ENCODE results near the gene SLC9A5.

The SLC9A5 gene

GRCh38 chr16:67281536-67282446, 33.0 kb downstream of the SLC9A5 start:
- no peak for DNase-seq (ENCODE audit: low read depth)

DNA sequence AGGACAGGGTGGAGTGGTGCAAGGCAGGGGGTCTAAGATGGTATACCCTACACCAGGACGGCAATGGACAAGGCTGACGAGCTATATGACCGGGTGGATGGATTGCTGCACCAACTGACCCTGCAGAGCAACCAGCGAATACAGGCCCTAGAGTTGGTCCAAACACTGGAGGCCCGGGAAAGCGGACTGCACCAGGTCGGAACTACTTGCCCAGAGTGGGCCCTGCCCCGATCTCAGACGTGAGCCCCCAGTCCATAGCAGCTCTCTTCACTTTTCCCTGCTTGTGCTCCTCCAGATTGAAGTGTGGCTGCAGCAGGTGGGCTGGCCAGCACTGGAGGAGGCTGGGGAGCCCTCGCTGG, 33.6 kb downstream of the SLC9A5 start:
- DNase-seq (ENCODE audit: low read depth), result no peak

GRCh38 chr16:67283039-67283825, 34.5 kb downstream of the SLC9A5 start:
- no peak for DNase-seq (ENCODE audit: low read depth)

- DNase-seq (ENCODE audit: low read depth), result no peak
These were observed 35.2 kb downstream of the SLC9A5 start for GRCh38 chr16:67283826-67284555.

DNA sequence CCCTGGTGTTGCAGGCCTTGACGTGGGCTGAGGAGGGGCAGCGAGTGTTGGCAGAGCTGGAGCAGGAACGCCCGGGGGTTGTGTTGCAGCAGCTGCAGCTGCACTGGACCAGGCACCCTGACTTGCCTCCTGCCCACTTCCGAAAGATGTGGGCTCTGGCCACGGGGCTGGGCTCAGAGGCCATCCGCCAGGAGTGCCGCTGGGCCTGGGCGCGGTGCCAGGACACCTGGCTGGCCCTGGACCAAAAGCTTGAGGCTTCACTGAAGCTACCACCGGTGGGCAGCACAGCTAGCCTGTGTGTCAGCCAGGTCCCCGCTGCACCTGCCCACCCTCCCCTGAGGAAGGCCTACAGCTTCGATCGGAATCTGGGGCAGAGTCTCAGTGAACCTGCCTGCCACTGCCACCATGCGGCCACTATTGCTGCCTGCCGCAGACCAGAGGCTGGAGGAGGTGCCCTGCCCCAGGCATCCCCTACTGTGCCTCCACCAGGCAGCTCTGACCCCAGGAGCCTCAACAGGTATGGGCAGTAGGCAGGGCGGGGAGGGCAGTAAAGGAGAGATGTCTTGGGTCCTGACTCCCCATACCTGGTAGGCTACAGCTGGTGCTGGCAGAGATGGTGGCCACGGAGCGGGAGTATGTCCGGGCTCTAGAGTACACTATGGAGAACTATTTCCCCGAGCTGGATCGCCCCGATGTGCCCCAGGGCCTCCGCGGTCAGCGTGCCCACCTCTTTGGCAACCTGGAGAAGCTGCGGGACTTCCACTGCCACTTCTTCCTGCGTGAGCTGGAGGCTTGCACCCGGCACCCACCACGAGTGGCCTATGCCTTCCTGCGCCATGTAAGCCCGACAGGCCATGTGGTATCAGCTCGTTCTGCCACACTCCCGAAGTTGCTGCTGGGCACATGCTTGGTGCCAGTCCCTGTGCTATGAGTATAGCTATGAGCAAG, 36.2 kb downstream of the SLC9A5 start:
- DNase-seq (ENCODE audit: low read depth), result no peak

GRCh38 chr16:67286441-67287235, 37.9 kb downstream of the SLC9A5 start:
- DNase-seq (ENCODE audit: low read depth), result no peak

GRCh38 chr16:67287960-67288359, 39.2 kb downstream of the SLC9A5 start:
- DNase-seq (ENCODE audit: low read depth), result no peak

DNA sequence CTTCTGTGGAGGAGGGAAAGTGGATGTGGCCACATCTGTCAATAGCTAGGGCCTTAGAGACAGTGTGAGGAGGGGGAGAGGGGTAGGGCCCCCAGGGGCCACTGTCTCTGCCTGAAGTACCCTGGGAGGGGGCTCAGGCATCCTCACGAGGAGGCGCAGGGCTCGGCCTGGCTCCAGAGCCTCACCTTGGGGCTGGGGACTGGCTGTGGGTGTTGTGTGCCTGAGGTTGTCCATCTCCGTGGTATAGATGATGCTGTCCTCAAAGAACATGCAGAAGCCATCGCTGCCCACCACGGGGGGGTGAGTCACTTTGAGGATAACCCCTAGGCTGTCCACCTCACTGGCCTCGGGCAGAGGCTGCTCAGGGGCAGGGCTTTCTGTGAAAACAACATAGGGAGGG, 42.7 kb downstream of the SLC9A5 start:
- DNase-seq (ENCODE audit: low read depth), result no peak

GRCh38 chr16:67294171-67294757, 45.5 kb downstream of the SLC9A5 start:
- DNase-seq (ENCODE audit: low read depth), result no peak

DNA sequence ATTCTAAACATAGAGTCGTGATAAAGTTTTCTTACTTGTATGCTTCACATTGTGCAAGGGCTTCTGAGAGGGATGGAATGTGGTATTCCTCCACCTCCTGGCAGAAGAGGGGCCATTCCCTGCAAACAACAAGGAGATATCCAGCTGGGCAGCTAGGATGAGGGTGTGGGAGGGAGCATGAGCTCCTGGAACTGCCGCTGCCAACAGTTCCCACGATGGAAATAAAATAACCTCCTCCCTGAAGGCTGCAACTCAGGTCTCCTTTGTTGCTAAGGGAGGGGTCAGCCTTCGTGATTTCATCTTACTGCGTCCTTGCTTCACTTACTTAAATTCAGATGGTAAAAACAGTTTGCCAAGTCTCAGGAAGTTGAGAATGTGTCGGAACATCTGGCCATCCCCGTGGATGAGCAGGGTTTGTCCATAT, 46.2 kb downstream of the SLC9A5 start:
- no peak for DNase-seq (ENCODE audit: low read depth)

DNA sequence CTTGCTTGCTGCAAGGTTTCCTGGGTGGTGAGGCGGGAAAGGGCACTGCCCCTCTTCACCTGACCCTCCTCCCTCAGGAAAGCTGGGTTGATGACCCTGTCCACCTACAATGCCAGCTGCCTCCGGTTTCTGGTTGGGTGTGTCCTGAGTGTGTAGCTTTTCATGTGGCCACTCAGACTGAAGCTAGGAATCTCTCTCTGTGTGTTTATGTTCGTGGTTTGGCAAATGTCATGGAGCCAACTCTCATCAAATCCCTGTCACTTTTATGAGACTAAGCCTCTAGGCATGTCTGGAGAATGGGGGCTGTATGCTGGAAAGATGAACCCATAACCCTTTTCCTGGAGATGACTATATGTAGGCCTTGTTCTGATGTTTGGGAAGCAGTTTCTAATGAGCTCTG, 47.6 kb downstream of the SLC9A5 start:
- DNase-seq (ENCODE audit: low read depth), result no peak

GRCh38 chr16:67298277-67298676, 49.5 kb downstream of the SLC9A5 start:
- no peak for DNase-seq (ENCODE audit: low read depth)

DNA sequence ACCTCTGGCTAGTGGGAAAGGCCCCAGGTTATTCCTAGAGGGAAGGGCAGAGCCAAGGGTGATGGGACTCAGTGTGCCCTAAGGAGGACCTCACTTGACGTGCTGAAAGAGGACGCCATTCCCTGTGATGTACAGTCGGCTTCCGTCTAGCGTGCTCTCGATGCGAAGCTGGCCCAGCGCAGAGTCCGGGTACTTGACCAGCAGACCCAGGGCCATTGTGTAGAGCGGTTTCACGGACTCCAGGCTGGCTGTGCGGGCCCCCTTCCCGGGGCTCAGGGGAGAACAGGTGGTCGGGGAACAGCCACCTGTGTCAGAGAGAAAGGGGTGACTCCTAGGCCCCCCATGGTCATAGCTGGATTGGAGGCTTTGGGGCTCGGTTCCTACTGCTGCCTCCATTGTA, 50.5 kb downstream of the SLC9A5 start:
- no peak for DNase-seq (ENCODE audit: low read depth)

DNA sequence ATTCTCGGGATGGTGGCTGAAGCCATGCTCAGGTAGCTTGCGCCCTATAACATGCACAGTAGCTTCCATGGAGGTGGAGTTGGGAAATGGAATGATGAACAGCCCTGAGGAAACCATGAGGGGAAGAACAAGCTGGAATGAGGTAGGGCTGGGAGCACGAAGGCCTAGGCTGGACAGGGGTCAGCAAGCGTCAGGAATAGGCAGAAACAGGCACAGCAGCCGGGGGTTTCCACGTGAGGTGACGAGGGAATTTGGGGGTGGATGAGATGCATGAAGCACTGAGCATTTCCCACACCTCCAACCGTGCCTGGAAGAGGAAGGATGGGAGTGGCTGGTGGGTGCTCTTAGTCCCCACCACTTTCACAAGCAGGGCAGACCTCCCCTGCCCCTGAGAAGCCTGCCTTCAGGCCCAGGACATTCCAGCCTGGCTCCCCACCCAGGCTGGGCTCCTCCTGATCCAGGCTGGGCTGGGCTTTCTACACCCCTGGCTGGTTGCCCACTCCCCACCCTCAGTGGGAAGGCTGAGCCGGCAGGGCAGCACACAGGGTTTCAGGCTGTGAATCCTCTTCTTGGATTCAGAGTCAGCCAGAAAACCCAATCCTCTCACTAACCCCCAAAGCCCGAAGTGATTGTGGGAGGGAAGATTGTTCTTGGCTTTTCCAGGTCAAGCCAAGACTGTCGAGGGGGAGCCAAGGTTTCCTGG, 52.5 kb downstream of the SLC9A5 start:
- no peak for DNase-seq (ENCODE audit: low read depth)

DNA sequence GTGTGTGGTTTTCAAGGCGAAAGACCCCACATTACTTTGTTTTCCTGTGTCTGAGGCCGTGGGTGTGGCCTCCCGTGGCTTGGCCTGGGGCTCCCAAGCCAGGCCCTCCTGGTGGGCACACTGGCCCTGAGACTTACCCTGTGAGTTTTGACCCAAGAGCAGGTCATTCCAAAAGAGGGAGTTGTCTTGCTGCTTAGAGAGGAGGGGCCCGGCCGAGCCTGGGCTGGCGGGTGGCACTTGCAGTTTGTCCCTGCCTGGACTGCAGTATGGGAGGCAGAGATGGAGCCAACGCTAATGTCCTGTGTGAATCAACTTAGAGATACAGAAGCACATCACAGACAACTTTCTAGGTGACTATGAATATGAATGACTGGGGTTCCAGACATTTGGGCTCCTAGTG, 53.3 kb downstream of the SLC9A5 start:
- no peak for DNase-seq (ENCODE audit: low read depth)

GRCh38 chr16:67302970-67303369, 54.2 kb downstream of the SLC9A5 start:
- no peak for DNase-seq (ENCODE audit: low read depth)

DNA sequence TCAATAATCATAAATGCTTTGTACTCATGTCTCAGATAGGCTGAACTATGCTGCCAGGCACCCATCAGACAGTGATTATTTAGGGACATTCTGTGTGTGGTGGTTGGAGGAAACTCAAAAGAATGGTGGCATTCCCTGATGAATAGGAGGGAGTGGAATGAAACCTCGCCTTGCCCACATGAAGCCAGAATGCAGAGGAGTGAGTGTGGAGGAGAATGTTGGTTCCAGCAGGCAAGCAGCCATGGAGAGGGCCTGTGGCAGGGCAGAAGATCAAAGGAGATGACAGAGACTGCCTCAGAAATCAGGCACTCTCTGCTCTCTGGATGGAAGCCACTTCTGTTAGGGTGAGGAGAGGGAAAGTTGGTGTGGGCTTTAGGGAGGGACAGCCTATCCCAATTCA, 55.2 kb downstream of the SLC9A5 start:
- no peak for DNase-seq (ENCODE audit: low read depth)

- no peak for DNase-seq (ENCODE audit: low read depth)
These were observed 56.7 kb downstream of the SLC9A5 start for GRCh38 chr16:67305216-67306071.

DNA sequence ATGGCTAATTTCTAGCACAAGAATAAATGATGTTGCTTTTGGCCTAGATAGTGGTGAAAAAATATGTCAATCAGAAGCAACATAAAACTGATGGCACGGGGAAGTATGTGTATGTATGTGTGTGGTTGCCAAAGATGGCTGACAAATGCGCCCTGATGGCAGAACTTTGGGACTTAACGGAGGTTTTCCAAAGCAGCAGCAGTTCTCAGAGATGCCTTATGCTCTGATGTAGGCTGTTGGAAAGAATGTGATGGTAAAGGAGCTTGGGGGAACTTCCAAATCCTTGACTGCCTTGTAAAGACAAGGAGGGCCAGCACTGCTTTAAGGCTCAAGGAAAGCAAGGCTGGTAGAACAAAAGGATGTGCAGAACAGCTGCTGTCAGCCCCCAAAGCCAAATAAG, 61.8 kb downstream of the SLC9A5 start:
- DNase-seq (ENCODE audit: low read depth), result no peak

Data from stimulated activated CD8-positive, alpha-beta memory T cell treated with anti-CD3 and anti-CD28 coated beads, Interleukin-12 subunit alpha, Interleukin-12 subunit beta, amount 100 ng/mL, for 4 hours (primary cell).